Neutrophil (primary cell): ENCODE results near the gene ZBTB11.
"Not testable (repeated sequence)": the region's sequence is repeated elsewhere in the genome, so short reads cannot be mapped to it uniquely, and the experiment has no call there.

Source experiments
- H3K27ac ChIP-seq: fragments of 200-600 bp; sonication (generic); 2 replicates; pipeline ENCODE4 v1.5.1; 2016; ENCODE audit warnings: mild to moderate bottlenecking, moderate library complexity
- H3K27me3 ChIP-seq: fragments of 200-600 bp; sonication (generic); 2 replicates; pipeline ENCODE4 v1.6.0; 2016; ENCODE audit warnings: mild to moderate bottlenecking
- H3K36me3 ChIP-seq: fragments of 200-600 bp; sonication (generic); 2 replicates; pipeline ENCODE4 v1.5.1; 2017
- H3K4me1 ChIP-seq, 2 experiments: fragments of 200-600 bp in 1 of 2; sonication (generic) in 1 of 2; 1 replicate in 1 of 2; 2 replicates in 1 of 2; pipeline versions ENCODE4 v1.5.1 to v1.6.1; 2013 to 2016; ENCODE audit warnings: low read depth in 1 of 2, low read length in 1 of 2, mild to moderate bottlenecking in 1 of 2, moderate library complexity in 1 of 2; ENCODE audit not compliant: control insufficient read depth in 1 of 2, insufficient read depth in 1 of 2
- H3K4me3 ChIP-seq, 2 experiments: fragments of 200-600 bp in 1 of 2; sonication (generic) in 1 of 2; 1 replicate in 1 of 2; 2 replicates in 1 of 2; pipeline ENCODE4 v1.5.1; 2013 to 2016; ENCODE audit warnings: low read depth in 1 of 2, low read length in 1 of 2, mild to moderate bottlenecking in 1 of 2, moderate library complexity in 1 of 2
- H3K9me3 ChIP-seq: fragments of 200-600 bp; sonication (generic); 2 replicates; pipeline ENCODE4 v1.5.1; 2016
- CTCF ChIP-seq: fragments of 200-600 bp; sonication (generic); IDR thresholded peaks from 2 replicates; pipeline ENCODE4 v1.5.1; 2016; ENCODE audit warnings: antibody characterized with exemption

Gene ZBTB11

GRCh38 chr3:101635954-101636798 is 40.8 kb downstream of the ZBTB11 start:
- Histone ChIP-seq H3K27me3 (no peaks in the 10 kb centered on the region), H3K9me3 (no peaks in the 10 kb centered on the region), H3K4me1 (no peaks in the 10 kb centered on the region), H3K36me3 (no peaks in the 10 kb centered on the region), H3K27ac (no peak overlapping the region), H3K4me3 (no peak overlapping the region)
- TF ChIP-seq CTCF = no peak

GRCh38 chr3:101635345-101635744 is 41.6 kb downstream of the ZBTB11 start:
- Histone ChIP-seq H3K27me3 (no peaks in the 10 kb centered on the region), H3K4me1 (no peaks in the 10 kb centered on the region), H3K4me3 (no peak overlapping the region), H3K36me3 (no peaks in the 10 kb centered on the region), H3K9me3 (no peaks in the 10 kb centered on the region), H3K27ac (no peak overlapping the region)
- no peak for TF ChIP-seq CTCF

GRCh38 chr3:101634591-101635196 is 42.2 kb downstream of the ZBTB11 start:
- H3K27ac ChIP-seq = no peak overlapping the region
- no peaks in the 10 kb centered on the region for H3K9me3 ChIP-seq
- no peak overlapping the region for H3K4me3 ChIP-seq
- no peaks in the 10 kb centered on the region for H3K36me3 ChIP-seq
- no peaks in the 10 kb centered on the region for H3K27me3 ChIP-seq
- no peak for TF ChIP-seq CTCF
- no peaks in the 10 kb centered on the region for H3K4me1 ChIP-seq

GRCh38 chr3:101633186-101633585 is 43.7 kb downstream of the ZBTB11 start:
- no peak overlapping the region for H3K27ac ChIP-seq
- H3K9me3 ChIP-seq = no peaks in the 10 kb centered on the region
- H3K4me1 ChIP-seq = no peaks in the 10 kb centered on the region
- H3K36me3 ChIP-seq = no peaks in the 10 kb centered on the region
- H3K27me3 ChIP-seq = no peaks in the 10 kb centered on the region
- H3K4me3 ChIP-seq = no peak overlapping the region
- TF ChIP-seq CTCF = no peak

- H3K27ac ChIP-seq = no peak overlapping the region
- no peak for TF ChIP-seq CTCF
- no peaks in the 10 kb centered on the region for H3K9me3 ChIP-seq
- no peaks in the 10 kb centered on the region for H3K27me3 ChIP-seq
- H3K4me1 ChIP-seq = no peaks in the 10 kb centered on the region
- no peaks in the 10 kb centered on the region for H3K36me3 ChIP-seq
- H3K4me3 ChIP-seq = no peak overlapping the region
Measured at GRCh38 chr3:101632586-101632985, 44.3 kb downstream of the ZBTB11 start.

GRCh38 chr3:101631959-101632358 is 45.0 kb downstream of the ZBTB11 start:
- H3K4me3 ChIP-seq, H3K4me1 ChIP-seq, H3K36me3 ChIP-seq, H3K27ac ChIP-seq, H3K27me3 ChIP-seq, H3K9me3 ChIP-seq: not testable (repeated sequence)
